HG02610 (cell line): ENCODE results near the gene USP17L12.
"Not testable (repeated sequence)": the region's sequence is repeated elsewhere in the genome, so short reads cannot be mapped to it uniquely, and the experiment has no call there.

Source experiments
- ATAC-seq: cut with Tn5 transposase; IDR thresholded peaks from one replicate; pipeline ENCODE4 v1.9.1; 2021; ENCODE audit warnings: mild to moderate bottlenecking, moderate library complexity; ENCODE audit not compliant: unreplicated experiment

Gene USP17L12

GRCh38 chr4:9219852-9220251 lies at the start of gene USP17L12:
Gene USP17L12, plus strand, starts transcription at chr4:9220152. Its CDS starts 0 bp downstream, at chr4:9220152.
- not testable (repeated sequence) for ATAC-seq

- ATAC-seq, result not testable (repeated sequence)
Observed at GRCh38 chr4:9210357-9210756, 9.6 kb upstream of the USP17L12 start, which contains the start of gene USP17L10. Gene USP17L10, plus strand, starts transcription at chr4:9210657. Its CDS starts 0 bp downstream, at chr4:9210657.

- ATAC-seq, result not testable (repeated sequence)
Observed at GRCh38 chr4:9214701-9215100, 5.3 kb upstream of the USP17L12 start.

DNA sequence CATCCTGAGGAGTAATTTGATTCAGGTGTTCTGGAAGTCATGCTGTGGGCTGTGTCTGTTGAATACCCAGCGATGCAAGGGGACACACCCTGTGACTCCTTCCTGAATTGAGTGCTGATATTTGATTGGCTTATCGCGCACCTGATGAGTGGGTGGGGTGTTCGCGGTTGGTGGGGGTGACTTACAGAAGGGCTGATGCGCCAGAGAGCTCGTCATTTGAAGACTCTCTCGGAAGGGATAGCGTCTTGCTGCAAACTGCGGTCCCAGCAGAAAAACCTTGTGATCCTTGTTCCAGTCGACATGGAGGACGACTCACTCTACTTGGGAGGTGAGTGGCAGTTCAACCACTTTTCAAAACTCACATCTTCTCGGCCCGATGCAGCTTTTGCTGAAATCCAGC lies 4.8 kb upstream of the USP17L12 start, which contains the start of gene USP17L11:
TSS of gene USP17L11 (plus strand) at position 301 of the 400 bp plus-strand sequence. CDS start at position 301, 0 bp downstream.
- ATAC-seq, result not testable (repeated sequence)

DNA sequence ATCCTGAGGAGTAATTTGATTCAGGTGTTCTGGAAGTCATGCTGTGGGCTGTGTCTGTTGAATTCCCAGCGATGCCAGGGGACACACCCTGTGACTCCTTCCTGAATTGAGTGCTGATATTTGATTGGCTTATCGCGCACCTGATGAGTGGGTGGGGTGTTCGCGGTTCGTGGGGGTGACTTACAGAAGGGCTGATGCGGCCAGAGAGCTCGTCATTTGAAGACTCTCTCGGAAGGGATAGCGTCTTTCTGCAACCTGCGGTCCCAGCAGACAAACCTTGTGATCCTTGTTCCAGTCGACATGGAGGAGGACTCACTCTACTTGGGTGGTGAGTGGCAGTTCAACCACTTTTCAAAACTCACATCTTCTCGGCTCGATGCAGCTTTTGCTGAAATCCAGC lies 4.6 kb downstream of the USP17L12 start, which contains the start of gene USP17L13:
TSS of gene USP17L13 (plus strand) at position 301 of the 400 bp plus-strand sequence. CDS start at position 301, 0 bp downstream.
- not testable (repeated sequence) for ATAC-seq

- ATAC-seq, result not testable (repeated sequence)
Observed at GRCh38 chr4:9230249-9230648, 10.3 kb downstream of the USP17L12 start.

- not testable (repeated sequence) for ATAC-seq
Observed at GRCh38 chr4:9234085-9234484, 14.1 kb downstream of the USP17L12 start, which contains the start of gene USP17L15. Gene USP17L15, plus strand, starts transcription at chr4:9234385. Its CDS starts 0 bp downstream, at chr4:9234385.

DNA sequence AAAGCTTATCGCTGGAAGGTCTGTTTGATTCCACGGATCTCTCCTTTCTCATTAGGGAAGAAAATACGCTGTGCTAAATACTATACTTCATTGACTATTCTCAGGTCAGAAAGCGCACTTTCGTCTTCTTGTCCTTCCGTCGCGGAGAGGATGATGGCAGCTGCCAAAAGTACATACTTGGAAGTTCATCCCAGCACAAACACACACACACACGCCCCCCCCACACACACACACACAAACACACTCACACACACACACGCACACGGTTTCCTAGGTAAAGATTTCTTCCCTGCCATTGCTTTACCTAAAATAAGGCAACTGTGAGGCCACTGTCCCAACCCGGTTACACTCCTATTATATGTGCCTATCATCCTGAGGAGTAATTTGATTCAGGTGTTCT lies 18.5 kb downstream of the USP17L12 start:
- ATAC-seq, result not testable (repeated sequence)

DNA sequence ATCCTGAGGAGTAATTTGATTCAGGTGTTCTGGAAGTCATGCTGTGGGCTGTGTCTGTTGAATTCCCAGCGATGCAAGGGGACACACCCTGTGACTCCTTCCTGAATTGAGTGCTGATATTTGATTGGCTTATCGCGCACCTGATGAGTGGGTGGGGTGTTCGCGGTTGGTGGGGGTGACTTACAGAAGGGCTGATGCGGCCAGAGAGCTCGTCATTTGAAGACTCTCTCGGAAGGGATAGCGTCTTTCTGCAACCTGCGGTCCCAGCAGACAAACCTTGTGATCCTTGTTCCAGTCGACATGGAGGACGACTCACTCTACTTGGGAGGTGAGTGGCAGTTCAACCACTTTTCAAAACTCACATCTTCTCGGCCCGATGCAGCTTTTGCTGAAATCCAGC lies 23.6 kb downstream of the USP17L12 start, which contains the start of gene USP17L17:
TSS of gene USP17L17 (plus strand) at position 301 of the 400 bp plus-strand sequence. CDS start at position 301, 0 bp downstream.
- not testable (repeated sequence) for ATAC-seq

DNA sequence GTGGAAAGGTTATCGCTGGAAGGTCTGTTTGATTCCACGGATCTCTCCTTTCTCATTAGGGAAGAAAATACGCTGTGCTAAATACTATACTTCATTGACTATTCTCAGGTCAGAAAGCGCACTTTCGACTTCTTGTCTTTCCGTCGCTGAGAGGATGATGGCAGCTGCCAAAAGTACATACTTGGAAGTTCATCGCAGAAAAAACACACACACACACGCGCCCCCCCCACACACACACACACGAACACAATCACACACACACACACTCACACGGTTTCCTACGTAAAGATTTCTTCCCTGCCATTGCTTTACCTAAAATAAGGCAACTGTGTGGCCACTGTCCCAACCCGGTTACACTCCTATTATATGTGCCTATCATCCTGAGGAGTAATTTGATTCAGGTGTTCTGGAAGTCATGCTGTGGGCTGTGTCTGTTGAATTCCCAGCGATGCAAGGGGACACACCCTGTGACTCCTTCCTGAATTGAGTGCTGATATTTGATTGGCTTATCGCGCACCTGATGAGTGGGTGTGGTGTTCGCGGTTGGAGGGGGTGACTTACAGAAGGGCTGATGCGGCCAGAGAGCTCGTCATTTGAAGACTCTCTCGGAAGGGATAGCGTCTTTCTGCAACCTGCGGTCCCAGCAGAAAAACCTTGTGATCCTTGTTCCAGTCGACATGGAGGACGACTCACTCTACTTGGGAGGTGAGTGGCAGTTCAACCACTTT lies 28.2 kb downstream of the USP17L12 start, which contains the start of gene USP17L18:
TSS of gene USP17L18 (plus strand) at position 678 of the 728 bp plus-strand sequence. CDS start at position 678, 0 bp downstream.
- ATAC-seq, result not testable (repeated sequence)

DNA sequence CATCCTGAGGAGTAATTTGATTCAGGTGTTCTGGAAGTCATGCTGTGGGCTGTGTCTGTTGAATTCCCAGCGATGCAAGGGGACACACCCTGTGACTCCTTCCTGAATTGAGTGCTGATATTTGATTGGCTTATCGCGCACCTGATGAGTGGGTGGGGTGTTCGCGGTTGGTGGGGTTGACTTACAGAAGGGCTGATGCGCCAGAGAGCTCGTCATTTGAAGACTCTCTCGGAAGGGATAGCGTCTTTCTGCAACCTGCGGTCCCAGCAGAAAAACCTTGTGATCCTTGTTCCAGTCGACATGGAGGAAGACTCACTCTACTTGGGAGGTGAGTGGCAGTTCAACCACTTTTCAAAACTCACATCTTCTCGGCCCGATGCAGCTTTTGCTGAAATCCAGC lies 33.1 kb downstream of the USP17L12 start, which contains the start of gene USP17L19:
TSS of gene USP17L19 (plus strand) at position 301 of the 400 bp plus-strand sequence. CDS start at position 301, 0 bp downstream.
- ATAC-seq, result not testable (repeated sequence)

DNA sequence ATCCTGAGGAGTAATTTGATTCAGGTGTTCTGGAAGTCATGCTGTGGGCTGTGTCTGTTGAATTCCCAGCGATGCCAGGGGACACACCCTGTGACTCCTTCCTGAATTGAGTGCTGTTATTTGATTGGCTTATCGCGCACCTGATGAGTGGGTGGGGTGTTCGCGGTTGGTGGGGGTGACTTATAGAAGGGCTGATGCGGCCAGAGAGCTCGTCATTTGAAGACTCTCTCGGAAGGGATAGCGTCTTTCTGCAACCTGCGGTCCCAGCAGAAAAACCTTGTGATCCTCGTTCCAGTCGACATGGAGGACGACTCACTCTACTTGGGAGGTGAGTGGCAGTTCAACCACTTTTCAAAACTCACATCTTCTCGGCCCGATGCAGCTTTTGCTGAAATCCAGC lies 37.9 kb downstream of the USP17L12 start, which contains the start of gene USP17L20:
TSS of gene USP17L20 (plus strand) at position 301 of the 400 bp plus-strand sequence. CDS start at position 301, 0 bp downstream.
- ATAC-seq, result not testable (repeated sequence)

DNA sequence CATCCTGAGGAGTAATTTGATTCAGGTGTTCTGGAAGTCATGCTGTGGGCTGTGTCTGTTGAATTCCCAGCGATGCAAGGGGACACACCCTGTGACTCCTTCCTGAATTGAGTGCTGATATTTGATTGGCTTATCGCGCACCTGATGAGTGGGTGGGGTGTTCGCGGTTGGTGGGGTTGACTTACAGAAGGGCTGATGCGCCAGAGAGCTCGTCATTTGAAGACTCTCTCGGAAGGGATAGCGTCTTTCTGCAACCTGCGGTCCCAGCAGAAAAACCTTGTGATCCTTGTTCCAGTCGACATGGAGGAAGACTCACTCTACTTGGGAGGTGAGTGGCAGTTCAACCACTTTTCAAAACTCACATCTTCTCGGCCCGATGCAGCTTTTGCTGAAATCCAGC lies 42.6 kb downstream of the USP17L12 start, which contains the start of gene USP17L21:
TSS of gene USP17L21 (plus strand) at position 301 of the 400 bp plus-strand sequence. CDS start at position 301, 0 bp downstream.
- ATAC-seq, result not testable (repeated sequence)

DNA sequence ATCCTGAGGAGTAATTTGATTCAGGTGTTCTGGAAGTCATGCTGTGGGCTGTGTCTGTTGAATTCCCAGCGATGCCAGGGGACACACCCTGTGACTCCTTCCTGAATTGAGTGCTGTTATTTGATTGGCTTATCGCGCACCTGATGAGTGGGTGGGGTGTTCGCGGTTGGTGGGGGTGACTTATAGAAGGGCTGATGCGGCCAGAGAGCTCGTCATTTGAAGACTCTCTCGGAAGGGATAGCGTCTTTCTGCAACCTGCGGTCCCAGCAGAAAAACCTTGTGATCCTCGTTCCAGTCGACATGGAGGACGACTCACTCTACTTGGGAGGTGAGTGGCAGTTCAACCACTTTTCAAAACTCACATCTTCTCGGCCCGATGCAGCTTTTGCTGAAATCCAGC lies 47.4 kb downstream of the USP17L12 start, which contains the start of gene USP17L22:
TSS of gene USP17L22 (plus strand) at position 301 of the 400 bp plus-strand sequence. CDS start at position 301, 0 bp downstream.
- not testable (repeated sequence) for ATAC-seq
